Activated CD8-positive, alpha-beta memory T cell treated with anti-CD3 and anti-CD28 coated beads for 24 hours (primary cell): ENCODE results near the gene SLC30A2.
A peak's percentile ranks its signal among the peaks of the same experiment; 100 is the strongest.

ENCODE experiments used
- DNase-seq: peaks from one replicate; pipeline ENCODE4 v3.0.0-alpha.2; 2020

Gene SLC30A2

GRCh38 chr1:26020941-26021646 is 24.8 kb downstream of the SLC30A2 start:
- DNase-seq = no peak

DNA sequence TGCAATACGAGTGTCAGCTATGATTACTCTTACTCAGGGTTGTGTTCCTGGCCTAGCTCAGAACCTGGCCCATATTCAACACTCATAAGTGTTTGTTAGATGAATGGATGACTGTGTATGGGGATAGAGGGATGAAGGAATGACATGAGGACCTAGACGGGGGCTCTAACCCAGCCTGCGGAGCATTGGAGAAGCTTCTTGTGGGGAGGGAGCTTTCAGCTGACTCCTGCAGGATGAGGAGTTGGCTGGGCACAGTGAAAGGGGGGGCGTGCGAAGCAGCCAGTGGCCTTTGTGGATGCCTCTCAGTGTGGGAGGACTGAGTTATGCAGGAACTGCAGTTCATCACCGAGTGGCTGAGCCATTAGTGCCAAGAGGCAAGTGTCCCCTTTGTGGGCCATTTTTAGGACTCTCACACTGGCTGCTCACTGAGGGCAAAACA is 25.6 kb downstream of the SLC30A2 start:
- no peak for DNase-seq

DNA sequence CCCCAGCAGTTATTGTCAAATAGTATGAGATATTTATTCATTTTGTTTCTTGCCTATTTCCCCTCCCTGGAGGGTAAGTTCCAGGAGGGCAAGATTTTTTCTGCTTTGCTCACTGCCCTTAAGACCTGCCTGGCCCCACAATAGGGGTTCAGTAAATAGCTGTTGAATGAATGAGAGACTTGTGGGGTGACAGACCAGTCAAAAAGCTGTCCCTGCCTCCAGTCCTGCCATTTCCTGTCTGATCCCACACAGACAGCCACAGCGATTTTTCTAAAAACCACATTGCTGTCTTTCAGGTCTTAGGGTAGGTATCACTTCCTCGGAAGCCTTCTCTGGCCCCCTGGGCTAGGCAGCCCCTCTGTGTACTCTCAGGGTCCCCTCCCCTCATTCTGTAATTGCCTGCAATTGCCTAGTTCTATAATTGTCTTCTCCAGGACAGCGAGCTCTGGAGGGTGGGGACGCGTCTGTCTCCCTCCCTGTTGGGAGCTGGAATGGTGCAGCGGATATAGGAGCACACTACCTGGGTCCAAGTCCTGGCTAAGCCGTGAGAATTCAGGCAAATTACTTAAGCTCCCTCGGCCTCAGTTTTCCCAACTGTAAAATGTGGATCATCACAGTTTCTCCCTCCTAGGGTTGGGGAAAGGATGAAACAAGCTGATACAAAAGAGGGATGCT is 26.1 kb downstream of the SLC30A2 start:
- no peak for DNase-seq

DNA sequence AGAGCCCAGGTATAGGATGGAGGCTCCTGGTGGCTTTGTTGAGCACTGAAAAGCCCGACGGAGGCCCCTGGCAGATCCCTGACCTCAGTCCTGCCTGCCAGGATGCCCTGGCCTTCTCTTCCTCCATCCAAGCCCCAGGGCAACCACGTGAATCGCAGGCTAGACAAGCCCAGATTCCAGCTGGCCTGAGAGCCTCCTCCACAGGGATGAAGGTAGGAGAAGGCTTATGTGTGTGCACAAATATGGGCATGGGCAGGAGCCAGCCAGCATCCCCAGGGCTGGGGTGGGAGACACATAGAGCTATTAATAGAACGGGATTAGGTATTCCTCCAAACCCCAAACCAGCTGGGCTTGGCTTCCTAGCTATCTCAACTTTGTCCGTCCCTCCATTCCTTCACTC is 28.3 kb downstream of the SLC30A2 start:
- no peak for DNase-seq

DNA sequence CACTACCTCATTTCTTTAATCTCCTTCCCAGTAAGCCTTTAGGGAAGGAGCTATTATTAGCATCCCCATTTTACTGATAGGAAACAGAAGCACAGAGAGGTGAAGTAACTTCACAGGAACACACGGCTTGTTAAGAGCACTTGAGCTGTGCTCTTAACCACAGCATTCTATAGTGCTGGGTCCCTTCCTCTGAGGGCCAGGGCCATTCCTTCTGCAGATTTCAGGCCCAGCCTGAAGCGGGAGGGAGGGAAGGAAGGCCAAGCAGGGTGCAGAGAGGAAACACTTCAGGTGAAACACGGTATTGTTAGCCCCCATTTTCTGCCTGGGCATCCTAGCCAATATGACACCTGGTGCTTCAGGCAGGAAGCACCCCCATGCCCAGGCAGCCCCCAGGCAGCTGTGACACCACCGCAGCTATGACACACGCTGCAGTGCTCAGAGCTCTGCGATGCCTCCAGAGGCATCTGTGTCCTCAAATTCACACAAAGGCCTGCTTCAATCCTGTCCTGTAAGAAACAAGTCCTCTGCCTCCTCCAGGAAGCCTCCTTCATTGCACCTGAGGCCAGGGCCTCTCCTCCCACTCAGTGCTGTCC is 28.9 kb downstream of the SLC30A2 start:
- no peak for DNase-seq

- no peak for DNase-seq
These were observed 29.5 kb downstream of the SLC30A2 start for GRCh38 chr1:26016258-26016952.

GRCh38 chr1:26015358-26015757 is 30.6 kb downstream of the SLC30A2 start:
- no peak for DNase-seq

- DNase-seq = no peak
These were observed 31.7 kb downstream of the SLC30A2 start for GRCh38 chr1:26014179-26014578.

DNA sequence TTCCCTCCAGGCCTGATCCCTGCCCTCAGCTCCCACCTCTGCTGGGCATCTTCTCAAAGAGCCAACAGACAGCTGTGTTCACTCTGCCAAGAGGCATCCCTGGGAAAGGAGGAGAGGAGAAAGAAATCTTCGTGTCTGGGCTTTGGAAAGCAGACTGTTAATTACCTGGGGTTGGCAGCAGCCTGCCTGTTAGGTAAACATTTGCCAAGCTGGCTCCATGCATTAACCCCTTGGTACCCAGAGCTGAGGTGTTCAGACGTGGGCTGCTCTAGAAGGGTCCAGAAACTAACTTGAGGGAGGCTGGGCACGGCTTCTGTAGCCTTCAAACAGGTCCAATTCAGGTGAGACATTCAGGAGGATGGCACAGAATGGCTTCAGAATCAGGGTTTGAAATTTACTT is 33.1 kb downstream of the SLC30A2 start:
- no peak for DNase-seq

DNA sequence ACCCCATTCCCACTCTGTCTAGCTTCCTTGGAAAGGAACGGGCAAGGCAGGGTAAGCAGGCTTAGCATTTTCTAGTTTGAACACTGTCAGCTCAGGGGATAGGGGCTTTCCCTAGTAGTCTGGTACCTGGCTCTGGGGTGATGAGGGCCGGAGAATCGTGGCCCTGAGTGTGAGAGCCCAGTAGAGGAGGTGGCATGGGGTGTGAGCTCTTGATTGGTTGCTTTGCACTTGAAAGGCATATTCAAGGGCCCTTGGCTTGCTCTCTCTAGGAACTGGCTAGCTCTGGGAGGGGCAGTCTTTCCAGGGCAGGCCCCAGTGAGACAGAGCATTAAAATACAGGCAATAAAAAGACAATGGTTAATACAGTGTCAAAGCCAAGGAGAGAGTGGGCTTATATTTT is 35.1 kb downstream of the SLC30A2 start:
- DNase-seq = no peak

DNA sequence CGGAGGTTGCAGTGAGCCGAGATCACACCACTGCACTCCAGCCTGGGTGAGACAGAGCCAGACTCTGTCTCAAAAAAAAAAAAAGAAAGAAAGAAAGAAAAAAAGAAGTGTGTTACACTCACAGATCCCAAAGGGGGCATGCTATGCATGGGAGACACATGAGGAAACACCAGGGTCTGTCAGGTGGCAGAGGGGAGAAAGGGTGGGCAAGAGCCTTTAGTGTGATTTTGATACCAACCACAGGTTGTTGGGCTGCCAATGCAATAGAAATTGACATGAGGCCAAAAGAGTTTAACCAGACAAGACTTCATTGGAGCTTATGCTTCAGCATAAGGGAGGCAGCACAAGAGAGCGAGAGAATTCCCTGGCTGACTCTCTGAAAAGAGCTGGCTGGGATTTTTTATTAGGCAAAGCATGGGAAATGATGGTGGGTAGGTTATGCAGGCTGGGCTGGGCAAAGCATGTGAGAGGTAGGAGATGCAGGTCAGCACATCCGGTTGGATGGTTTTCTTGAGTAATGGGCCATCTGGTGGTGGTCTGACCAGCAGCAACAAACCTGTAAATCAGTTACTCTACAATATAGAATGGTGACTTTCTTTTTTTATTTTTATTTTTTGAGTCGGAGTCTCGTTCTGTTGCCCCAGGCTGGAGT is 36.0 kb downstream of the SLC30A2 start:
- no peak for DNase-seq

DNA sequence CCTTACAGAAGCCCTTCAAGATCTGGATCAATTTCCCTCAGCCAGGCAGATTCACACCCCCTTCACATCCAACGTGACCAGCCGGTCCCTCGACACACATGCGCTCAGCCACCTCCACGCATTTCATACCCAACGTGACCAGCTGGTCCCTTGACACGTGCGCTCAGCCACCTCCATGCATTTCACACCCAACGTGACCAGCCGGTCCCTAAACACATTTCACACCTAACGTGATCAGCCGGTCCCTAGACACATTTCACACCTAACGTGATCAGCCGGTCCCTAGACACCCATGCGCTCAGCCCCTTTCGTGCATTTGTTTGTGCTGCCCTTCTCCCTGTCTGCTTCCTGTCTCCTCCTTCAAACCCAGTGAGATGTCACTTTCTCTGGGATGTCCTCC is 39.2 kb downstream of the SLC30A2 start:
- DNase-seq = no peak

DNA sequence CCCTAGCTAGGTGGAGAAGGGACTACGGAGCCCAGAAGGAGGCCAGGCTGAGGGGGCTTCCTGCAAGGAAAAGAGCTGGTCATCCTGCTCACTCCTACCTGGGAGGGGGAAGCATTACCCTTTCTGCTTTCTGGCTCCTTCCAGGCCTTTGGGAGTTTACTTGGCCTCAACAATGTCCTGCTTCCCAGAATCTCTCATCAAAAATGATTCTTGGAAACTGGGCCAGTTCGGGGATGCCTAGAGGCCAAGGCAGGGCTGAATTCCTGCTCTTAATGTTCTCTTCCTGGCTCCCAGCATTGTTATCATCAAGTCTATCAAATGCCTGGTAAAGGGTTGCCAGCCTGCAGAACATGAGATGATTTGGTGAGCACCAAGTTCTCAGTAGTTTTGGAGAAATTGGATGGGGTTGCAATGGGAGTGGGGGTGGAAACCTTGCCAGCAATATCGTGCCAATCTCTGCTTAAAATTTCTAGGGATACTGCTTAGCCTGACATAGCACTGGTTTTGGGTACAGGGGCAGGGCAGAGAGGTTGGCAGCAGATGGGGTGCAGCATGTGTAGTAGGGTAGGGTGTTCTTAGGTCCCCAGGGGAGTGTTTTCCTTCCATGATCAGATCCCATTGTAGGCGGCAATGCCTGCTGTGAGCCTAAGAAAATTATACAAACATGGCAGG is 40.3 kb downstream of the SLC30A2 start:
- DNase-seq = no peak

GRCh38 chr1:26003756-26004155 is 42.2 kb downstream of the SLC30A2 start:
- DNase-seq = no peak

DNA sequence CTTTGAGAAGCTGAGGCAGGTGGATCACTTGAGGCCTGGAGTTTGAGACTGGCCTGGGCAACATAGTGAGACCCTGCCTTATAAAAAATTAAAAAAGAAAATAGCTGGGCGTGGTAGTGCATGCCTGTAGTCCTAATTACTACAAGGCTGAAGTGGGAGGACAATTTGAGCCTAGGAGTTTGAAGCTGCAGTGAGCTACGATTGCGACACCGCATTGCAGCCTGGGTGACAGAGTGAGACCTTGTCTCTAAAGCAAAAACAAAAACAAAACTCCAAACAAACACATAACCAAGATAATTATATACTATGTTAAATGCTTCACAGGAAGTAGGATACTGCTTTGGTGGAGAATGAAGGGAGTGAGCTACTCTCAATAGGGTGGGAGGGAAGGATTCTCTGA is 42.7 kb downstream of the SLC30A2 start:
- DNase-seq = no peak

DNA sequence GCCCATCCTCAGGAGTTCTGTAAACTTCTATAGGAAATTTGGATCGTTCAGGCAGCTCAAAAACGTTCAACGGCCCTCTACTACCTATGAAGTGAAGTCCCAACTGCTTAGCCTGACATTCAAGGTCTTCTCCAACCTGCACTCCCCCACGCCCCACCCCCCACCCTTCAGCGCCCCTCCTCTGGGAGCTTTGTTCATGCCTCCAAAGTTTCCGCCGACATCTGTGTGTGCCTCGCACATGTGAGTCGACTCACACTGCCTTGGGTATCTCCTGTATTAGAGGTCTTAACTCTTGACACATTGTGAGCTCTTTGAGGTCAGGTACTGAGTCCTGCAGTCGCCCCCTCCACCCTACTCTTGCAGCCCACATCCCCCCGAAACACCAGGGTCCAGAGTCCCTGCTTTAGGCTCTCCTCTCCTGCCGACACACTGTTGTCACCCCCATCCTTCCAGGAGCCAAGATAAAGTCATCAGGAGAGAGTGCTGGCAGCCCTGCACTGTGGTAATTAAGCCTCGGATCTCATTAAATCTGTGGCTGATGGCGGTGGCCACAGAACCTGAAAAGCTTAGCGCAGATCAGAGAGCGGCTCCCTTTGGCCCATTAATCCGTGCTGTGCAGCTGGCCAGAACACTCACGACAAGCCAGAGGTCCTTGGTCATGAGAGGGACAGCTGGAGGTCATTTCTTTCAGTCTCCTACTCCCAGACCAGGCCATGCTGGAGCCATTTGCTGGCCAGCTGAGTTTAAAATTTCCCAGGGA is 46.7 kb downstream of the SLC30A2 start:
- DNase-seq = no peak

GRCh38 chr1:25997828-25998761 is 47.8 kb downstream of the SLC30A2 start, which contains the start of gene PAFAH2:
Gene PAFAH2 (minus strand): TSS chr1:25998063. CDS start chr1:25990816, 7,247 bp downstream.
- peak; percentile 97 for DNase-seq

DNA sequence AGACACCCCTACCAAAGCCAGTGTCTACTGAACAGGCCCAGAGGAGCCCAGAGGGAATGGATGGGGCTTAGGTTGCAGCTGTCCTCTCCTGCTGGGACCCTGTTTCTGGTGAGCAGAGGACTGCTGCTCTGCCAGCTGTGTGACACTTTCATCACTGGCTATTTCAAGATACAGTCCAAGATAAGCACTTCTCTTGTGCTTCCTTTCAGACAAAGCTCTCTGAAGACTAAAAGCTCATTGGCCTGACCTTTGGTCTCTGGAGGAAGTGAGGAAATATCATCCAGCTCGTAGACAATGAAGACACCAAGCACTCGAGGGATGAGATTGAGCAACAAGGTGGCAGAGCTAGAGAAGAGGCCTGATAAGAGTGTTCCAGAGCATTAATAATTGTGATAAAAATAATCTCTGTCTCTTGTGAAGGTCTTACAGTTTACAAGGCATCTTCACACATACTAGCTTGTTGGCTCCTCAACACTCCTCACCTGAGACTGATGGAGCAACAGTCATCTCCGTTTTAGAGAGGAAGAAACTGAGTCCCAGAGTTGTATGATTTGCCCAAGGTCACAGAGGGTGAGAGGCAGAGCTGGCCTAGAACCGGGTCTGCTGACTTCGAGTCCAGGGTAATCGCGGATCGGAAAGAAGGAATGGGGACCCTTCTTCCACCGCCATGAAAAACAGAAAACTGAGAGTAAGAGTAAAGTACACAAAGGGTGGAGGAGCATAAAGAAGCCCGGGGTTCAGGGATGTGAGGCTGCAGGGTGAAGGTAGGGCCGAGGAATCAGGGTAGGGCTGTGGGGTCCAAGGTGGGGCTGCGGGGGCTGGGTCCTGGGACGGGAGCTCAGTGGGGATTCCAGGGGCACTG is 48.7 kb downstream of the SLC30A2 start:
- DNase-seq = no peak

- DNase-seq = no peak
These were observed 51.3 kb downstream of the SLC30A2 start for GRCh38 chr1:25994402-25995150.
